ENCODE measurements around the gene LEKR1. TPM values are rescaled to one million over a fixed set of nuclear protein-coding genes. Genes with fewer than 3 reads are reported as not detected.

Gene LEKR1
- total RNA-seq, 1 donor from 2014 or later: under 0.01 TPM

DNA sequence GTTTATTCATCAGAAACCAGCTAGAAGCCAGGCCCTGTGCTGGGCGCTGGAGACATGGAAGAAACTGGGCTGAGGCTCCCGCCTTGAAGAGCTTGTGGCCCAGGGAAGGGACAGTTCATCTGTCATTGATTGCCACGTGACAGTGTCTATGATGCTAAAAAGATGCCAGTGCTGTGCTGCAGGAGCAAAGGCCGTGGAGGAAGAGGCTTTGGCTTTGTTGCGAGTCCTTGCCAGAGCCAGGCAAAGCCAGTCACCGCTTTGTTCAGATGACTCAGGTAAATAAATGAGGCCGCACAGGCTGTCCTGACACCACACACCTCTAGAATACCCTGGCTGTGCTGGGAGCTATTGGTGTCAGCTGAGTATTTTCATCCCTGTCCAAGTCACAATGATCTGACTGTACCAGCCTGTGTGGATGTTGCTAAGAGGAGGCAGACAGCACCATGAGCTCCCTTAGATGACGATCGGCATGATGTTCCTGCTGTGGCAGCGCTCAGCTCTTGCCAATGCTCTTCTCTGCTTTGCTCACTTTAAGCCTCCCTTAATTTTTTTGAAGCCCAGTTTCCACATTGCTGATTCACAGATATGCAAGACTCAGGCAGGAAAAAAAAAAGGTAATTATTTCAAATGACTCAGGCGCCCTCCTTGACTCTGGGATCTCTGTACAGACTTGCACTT is 256.3 kb downstream of the LEKR1 start:
- Histone ChIP-seq H3K36me3 (ENCODE audit: control insufficient read depth, insufficient read depth, low read length) (no peaks in the 10 kb centered on the region), H3K27me3 (ENCODE audit: control insufficient read depth, insufficient read depth, low read length) (no peaks in the 10 kb centered on the region), H3K4me3 (ENCODE audit: low read depth, low read length) (no peak overlapping the region)
- peak; percentile 98 for DNase-seq (ENCODE audit: low read depth)
- FAIRE-seq: no peak
- TF ChIP-seq, protein P1, sequence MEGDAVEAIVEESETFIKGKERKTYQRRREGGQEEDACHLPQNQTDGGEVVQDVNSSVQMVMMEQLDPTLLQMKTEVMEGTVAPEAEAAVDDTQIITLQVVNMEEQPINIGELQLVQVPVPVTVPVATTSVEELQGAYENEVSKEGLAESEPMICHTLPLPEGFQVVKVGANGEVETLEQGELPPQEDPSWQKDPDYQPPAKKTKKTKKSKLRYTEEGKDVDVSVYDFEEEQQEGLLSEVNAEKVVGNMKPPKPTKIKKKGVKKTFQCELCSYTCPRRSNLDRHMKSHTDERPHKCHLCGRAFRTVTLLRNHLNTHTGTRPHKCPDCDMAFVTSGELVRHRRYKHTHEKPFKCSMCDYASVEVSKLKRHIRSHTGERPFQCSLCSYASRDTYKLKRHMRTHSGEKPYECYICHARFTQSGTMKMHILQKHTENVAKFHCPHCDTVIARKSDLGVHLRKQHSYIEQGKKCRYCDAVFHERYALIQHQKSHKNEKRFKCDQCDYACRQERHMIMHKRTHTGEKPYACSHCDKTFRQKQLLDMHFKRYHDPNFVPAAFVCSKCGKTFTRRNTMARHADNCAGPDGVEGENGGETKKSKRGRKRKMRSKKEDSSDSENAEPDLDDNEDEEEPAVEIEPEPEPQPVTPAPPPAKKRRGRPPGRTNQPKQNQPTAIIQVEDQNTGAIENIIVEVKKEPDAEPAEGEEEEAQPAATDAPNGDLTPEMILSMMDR (IDR thresholded peaks at IDR 0.05; ENCODE audit: insufficient read depth, low read length, severe bottlenecking): no peak

DNA sequence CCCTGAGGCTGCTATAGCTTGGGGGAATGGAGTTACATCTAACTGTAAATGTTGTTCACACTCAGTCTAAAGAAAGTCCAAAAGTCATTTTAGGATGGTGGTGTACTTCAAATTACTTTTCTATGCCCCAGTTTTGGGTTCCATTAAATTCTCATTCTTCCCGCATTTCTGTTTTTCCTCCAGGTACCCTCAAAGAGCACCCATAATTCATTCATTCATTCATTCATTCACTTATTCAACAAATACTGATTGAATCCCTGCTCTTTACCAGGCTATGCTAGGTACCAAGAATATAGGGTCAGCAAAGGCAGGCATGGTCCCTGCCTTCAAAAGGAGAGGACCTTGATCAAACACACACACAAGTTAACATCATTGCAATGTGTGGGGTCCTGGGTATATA is 257.7 kb downstream of the LEKR1 start:
- Histone ChIP-seq H3K27me3 (ENCODE audit: control insufficient read depth, insufficient read depth, low read length) (no peaks in the 10 kb centered on the region), H3K4me3 (ENCODE audit: low read depth, low read length) (no peak overlapping the region), H3K36me3 (ENCODE audit: control insufficient read depth, insufficient read depth, low read length) (no peaks in the 10 kb centered on the region)
- DNase-seq (ENCODE audit: low read depth) (no peak), FAIRE-seq (no peak)
- TF ChIP-seq, protein P1 (IDR thresholded peaks at IDR 0.05; ENCODE audit: insufficient read depth, low read length, severe bottlenecking): no peak

DNA sequence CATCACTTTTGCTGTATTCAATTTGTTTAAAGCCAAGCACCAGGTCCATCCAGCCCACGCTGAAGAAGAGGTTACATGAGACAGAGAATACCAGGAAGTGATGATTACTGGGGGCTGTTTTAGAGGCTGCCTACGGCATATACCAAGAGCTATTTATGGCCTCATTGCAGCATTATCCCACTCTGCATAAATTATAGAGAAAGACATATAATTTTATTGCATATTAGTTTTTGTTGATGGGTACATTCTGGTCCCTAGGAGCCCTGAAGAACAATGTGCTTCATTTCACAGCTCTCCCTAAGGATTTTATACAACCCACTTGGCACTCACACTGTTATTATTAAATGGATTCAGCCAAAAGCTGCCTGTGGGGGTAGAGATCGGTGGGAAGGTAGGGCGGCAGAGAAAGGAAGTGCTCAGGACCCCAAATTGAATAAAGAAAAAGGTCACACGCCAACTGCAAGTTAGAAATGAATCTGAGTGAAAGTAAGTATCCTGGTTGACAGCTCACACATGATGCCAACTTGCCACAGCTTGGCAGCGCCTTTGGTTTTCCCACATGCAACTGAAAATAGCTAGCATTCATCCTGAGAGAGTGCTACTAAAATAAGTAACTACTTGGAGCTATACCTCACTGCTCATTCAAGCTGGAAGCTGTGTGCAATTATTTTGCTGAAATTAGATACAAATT is 260.1 kb downstream of the LEKR1 start:
- no peak for DNase-seq (ENCODE audit: low read depth)
- no peak overlapping the region for H3K4me3 ChIP-seq (ENCODE audit: low read depth, low read length)
- no peaks in the 10 kb centered on the region for H3K36me3 ChIP-seq (ENCODE audit: control insufficient read depth, insufficient read depth, low read length)
- no peak for FAIRE-seq
- TF ChIP-seq, protein P1 (IDR thresholded peaks at IDR 0.05; ENCODE audit: insufficient read depth, low read length, severe bottlenecking): no peak
- no peaks in the 10 kb centered on the region for H3K27me3 ChIP-seq (ENCODE audit: control insufficient read depth, insufficient read depth, low read length)

DNA sequence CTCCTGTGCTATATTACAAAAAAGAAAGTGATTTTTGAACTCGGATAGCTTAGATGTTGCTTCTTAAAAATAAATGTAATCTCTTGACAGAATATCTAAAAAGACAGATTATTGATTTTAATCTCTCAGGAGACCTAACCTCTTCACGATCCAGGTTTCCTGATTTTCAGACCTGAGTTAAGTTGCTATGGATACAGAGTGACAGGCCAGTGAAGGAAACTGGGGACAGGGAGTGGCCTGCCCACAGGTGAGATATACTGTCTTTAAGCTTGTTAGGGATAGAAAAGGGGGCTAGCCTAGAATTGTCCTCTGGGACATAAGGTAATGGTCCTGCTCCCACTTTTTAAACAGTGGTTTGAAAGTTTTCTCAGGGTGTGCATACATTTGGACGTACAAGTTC is 260.6 kb downstream of the LEKR1 start:
- no peak overlapping the region for H3K4me3 ChIP-seq (ENCODE audit: low read depth, low read length)
- TF ChIP-seq, protein P1 (IDR thresholded peaks at IDR 0.05; ENCODE audit: insufficient read depth, low read length, severe bottlenecking): no peak
- DNase-seq (ENCODE audit: low read depth) (no peak), FAIRE-seq (no peak)
- no peaks in the 10 kb centered on the region for H3K27me3 ChIP-seq (ENCODE audit: control insufficient read depth, insufficient read depth, low read length)
- no peaks in the 10 kb centered on the region for H3K36me3 ChIP-seq (ENCODE audit: control insufficient read depth, insufficient read depth, low read length)

DNA sequence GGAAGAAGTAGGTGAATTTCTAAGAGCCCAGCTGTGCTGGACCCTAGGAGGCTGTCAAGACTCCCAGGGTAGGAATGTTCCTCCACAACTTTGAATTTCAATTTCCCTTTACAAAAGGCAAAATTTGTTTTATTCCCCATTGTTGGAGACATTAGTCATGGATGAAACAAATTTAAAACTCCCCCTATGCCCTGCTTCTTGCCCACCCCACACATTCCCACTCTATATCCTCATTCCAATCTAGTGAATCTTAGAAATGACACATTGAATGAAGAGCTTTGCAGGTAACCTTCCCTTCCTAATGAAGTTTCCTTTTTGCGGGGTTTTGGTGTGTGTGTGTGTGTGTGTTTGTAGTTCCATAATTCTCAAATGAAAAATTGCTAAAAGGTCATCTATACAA is 261.2 kb downstream of the LEKR1 start:
- H3K36me3 ChIP-seq (ENCODE audit: control insufficient read depth, insufficient read depth, low read length): no peaks in the 10 kb centered on the region
- no peak overlapping the region for H3K4me3 ChIP-seq (ENCODE audit: low read depth, low read length)
- no peak for FAIRE-seq
- peak; percentile 89 for DNase-seq (ENCODE audit: low read depth)
- TF ChIP-seq, protein P1 (IDR thresholded peaks at IDR 0.05; ENCODE audit: insufficient read depth, low read length, severe bottlenecking): no peak
- H3K27me3 ChIP-seq (ENCODE audit: control insufficient read depth, insufficient read depth, low read length): no peaks in the 10 kb centered on the region
